HG03520 (cell line): Measurements from ENCODE around the gene FAF1.

ENCODE experiments used
- ATAC-seq: cut with Tn5 transposase; IDR thresholded peaks from one replicate; pipeline ENCODE4 v1.9.1; 2021; ENCODE audit warnings: mild to moderate bottlenecking, moderate library complexity; ENCODE audit not compliant: unreplicated experiment

The FAF1 gene

GRCh38 chr1:50420689-50421365 lies 539.2 kb downstream of the FAF1 start:
- no peak for ATAC-seq

- ATAC-seq: no peak
These were observed 540.0 kb downstream of the FAF1 start for GRCh38 chr1:50419907-50420677.

- ATAC-seq: no peak
These were observed 540.7 kb downstream of the FAF1 start for GRCh38 chr1:50419192-50419906.

- no peak for ATAC-seq
These were observed 541.4 kb downstream of the FAF1 start for GRCh38 chr1:50418600-50419109.

GRCh38 chr1:50417946-50418599 lies 542.0 kb downstream of the FAF1 start:
- ATAC-seq: no peak

- no peak for ATAC-seq
These were observed 542.6 kb downstream of the FAF1 start for GRCh38 chr1:50417507-50417906.

GRCh38 chr1:50416553-50417453 lies 543.3 kb downstream of the FAF1 start:
- ATAC-seq: no peak

GRCh38 chr1:50416150-50416527 lies 543.9 kb downstream of the FAF1 start:
- ATAC-seq: no peak

GRCh38 chr1:50415235-50416149 lies 544.6 kb downstream of the FAF1 start:
- no peak for ATAC-seq

GRCh38 chr1:50414853-50415234 lies 545.2 kb downstream of the FAF1 start:
- ATAC-seq: no peak

GRCh38 chr1:50412813-50413476 lies 547.1 kb downstream of the FAF1 start:
- no peak for ATAC-seq

GRCh38 chr1:50405814-50406213 lies 554.3 kb downstream of the FAF1 start:
- no peak for ATAC-seq

- ATAC-seq: no peak
These were observed 566.4 kb downstream of the FAF1 start for GRCh38 chr1:50393522-50394120.
